ENCODE measurements around the gene NR1D1.

Gene NR1D1

GRCh38 chr17:40072040-40072734 lies 28.2 kb downstream of the NR1D1 start:
- no peaks in the 10 kb centered on the region for H4K20me1 ChIP-seq (ENCODE audit: insufficient read depth)
- no peaks in the 10 kb centered on the region for H3K36me3 ChIP-seq (ENCODE audit: insufficient read depth)
- H3K79me2 ChIP-seq (ENCODE audit: insufficient read depth, low read depth), result peaks cover 7% of the 10 kb centered on the region; the same call in 1 of the 2 replicates
- no peak overlapping the region for H3K9ac ChIP-seq
- no peak overlapping the region for H3K27ac ChIP-seq
- H2AFZ ChIP-seq (ENCODE audit: low read depth), result no peak overlapping the region
- H3K4me2 ChIP-seq, result peak overlapping the region; percentile 99; the same call in 1 of the 2 replicates
- peaks cover 67% of the 10 kb centered on the region for H3K4me1 ChIP-seq (ENCODE audit: low read depth, poor library complexity, severe bottlenecking)
- TF ChIP-seq, protein P1, sequence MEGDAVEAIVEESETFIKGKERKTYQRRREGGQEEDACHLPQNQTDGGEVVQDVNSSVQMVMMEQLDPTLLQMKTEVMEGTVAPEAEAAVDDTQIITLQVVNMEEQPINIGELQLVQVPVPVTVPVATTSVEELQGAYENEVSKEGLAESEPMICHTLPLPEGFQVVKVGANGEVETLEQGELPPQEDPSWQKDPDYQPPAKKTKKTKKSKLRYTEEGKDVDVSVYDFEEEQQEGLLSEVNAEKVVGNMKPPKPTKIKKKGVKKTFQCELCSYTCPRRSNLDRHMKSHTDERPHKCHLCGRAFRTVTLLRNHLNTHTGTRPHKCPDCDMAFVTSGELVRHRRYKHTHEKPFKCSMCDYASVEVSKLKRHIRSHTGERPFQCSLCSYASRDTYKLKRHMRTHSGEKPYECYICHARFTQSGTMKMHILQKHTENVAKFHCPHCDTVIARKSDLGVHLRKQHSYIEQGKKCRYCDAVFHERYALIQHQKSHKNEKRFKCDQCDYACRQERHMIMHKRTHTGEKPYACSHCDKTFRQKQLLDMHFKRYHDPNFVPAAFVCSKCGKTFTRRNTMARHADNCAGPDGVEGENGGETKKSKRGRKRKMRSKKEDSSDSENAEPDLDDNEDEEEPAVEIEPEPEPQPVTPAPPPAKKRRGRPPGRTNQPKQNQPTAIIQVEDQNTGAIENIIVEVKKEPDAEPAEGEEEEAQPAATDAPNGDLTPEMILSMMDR (conservative IDR thresholded peaks at IDR 0.05; ENCODE audit: low read depth, low read length), result no peak
- no peak overlapping the region for H3K4me3 ChIP-seq (IDR thresholded peaks at IDR 0.05; ENCODE audit: insufficient read depth, low read depth, low read length)
- H3K27me3 ChIP-seq (ENCODE audit: insufficient read depth, low read depth), result no peaks in the 10 kb centered on the region

DNA sequence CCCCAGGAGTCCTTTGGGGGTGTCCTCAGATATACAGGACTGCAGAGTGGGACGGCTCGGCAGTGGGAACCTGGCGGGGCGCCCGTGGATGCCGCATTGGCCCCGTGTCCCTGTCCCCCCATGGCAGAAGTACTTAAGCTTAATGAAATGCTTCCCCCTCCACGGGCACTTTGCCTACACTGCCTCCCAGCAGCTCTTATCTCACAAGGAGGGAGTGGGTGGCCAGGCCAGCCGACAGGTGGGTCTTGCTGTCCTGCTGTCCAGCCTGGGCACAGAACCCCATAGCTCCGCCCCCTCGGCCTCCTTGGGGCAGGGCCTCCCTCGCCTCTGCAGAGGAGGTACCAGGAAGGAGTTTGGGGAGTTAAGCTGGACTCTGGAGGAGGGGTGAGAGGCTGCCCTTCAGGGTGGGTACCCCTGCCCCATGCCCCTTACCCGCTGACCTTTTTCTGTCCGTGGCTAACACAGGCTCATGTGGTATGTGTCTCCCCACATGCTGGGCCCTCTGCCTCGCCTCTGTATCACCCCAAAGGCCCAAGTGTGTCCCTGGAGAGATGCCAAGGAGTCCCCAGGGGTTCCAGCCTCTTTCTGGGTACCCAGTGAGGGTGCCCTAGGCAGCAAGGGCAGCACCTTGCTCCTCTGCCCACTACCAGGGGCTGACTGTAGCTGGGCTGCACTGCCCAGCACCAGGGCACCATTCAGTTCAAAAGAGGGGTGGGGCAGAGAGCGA lies 28.9 kb downstream of the NR1D1 start:
- Histone ChIP-seq H3K4me3 (IDR thresholded peaks at IDR 0.05; ENCODE audit: insufficient read depth, low read depth, low read length) (no peak overlapping the region), H2AFZ (ENCODE audit: low read depth) (no peak overlapping the region), H3K4me2 (peak overlapping the region; percentile 99; the same call in 1 of the 2 replicates), H3K4me1 (ENCODE audit: low read depth, poor library complexity, severe bottlenecking) (peaks cover 70% of the 10 kb centered on the region), H4K20me1 (ENCODE audit: insufficient read depth) (no peaks in the 10 kb centered on the region), H3K9ac (no peak overlapping the region), H3K79me2 (ENCODE audit: insufficient read depth, low read depth) (peaks cover 7% of the 10 kb centered on the region; the same call in 1 of the 2 replicates), H3K27me3 (ENCODE audit: insufficient read depth, low read depth) (no peaks in the 10 kb centered on the region), H3K27ac (0 out of 2 replicates have a peak overlapping the region, but pooled peaks have one; percentile 79), H3K36me3 (ENCODE audit: insufficient read depth) (no peaks in the 10 kb centered on the region)
- TF ChIP-seq, protein P1 (conservative IDR thresholded peaks at IDR 0.05; ENCODE audit: low read depth, low read length), result no peak

DNA sequence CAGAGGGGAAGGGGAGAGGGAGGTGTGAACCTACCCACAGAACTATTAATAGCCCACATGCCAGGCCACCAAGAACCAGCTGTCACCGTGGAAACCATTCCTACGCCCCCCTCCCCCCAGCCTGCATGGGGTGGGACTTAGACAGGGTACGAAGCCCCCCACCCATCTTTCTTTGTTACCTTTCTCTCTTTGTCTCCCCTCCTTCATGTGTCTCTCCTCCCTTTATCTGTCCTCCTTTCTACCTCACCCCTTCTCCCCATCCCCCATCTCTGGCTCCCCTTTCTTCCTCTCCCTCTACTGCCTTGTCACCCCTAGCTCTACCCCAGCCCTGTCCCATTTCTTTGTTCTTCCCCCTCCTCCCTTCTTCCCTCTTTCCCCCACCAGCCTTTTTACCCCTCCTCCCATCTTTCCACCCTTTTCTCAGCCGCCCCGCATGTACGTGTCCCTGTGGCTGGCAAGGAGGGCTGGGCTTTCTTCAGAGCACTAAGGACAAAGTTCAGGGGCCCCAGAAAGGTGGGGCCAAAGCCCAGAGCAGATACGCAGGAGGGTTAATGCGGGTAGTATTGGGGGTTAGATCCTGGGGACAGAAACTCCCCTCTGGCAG lies 29.6 kb downstream of the NR1D1 start:
- H3K9ac ChIP-seq, result peak overlapping the region; percentile 62; the same call in 1 of the 2 replicates
- peaks cover 7% of the 10 kb centered on the region; the same call in 1 of the 2 replicates for H3K79me2 ChIP-seq (ENCODE audit: insufficient read depth, low read depth)
- no peaks in the 10 kb centered on the region for H3K36me3 ChIP-seq (ENCODE audit: insufficient read depth)
- H3K27me3 ChIP-seq (ENCODE audit: insufficient read depth, low read depth), result no peaks in the 10 kb centered on the region
- H3K4me2 ChIP-seq, result peak overlapping the region; percentile 99
- H4K20me1 ChIP-seq (ENCODE audit: insufficient read depth), result no peaks in the 10 kb centered on the region
- no peak overlapping the region for H3K4me3 ChIP-seq (IDR thresholded peaks at IDR 0.05; ENCODE audit: insufficient read depth, low read depth, low read length)
- peaks cover 69% of the 10 kb centered on the region for H3K4me1 ChIP-seq (ENCODE audit: low read depth, poor library complexity, severe bottlenecking)
- H3K27ac ChIP-seq, result peak overlapping the region; percentile 79
- TF ChIP-seq, protein P1 (conservative IDR thresholded peaks at IDR 0.05; ENCODE audit: low read depth, low read length), result no peak
- peak overlapping the region; percentile 62; the same call in 1 of the 2 replicates for H2AFZ ChIP-seq (ENCODE audit: low read depth)

DNA sequence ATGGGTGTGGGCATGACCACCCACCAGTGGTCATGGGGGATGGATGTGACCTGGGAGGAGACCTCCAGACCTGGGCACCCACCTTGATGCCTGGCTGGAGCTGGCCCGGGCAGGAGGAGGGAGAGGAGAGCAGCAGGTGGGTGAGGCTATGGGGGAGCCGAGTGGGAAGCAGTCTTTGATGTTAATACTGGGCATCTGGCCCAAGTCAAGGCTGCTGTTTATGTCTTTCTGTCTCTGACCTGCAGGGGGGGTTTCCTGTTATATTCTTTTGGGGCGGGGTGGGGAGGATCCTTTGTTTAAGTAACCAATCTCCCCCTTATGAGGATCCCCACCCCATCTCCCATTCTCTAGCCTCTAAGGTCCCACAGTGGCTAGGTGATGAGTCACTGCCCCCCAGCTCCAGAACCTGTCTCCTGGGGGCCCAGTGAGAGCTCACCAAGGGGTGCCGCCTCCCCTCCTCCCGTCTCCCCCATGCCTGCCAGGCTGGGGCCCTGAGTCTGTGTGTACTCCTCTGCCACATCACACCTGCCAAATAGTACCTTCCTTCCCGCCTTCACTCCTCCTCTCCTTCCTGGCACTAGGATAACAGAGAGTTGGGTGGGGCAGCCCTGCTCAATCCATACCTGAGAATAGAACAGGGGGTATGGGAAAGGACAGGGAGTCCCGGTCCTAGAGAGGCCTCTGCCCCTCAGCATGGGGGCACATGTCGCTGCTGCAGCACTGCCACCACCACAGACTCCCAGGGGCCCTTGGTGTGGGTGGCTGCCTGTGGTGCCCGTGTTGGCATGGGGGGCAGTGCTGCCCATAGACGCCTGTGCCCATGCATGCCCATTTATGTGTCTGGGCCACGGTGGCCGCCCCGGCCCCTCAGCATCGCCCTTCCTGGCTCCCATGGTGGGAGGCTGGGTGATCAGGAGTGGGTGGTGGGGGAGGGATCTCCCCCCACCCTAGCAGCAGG lies 30.4 kb downstream of the NR1D1 start:
- Histone ChIP-seq H3K27me3 (ENCODE audit: insufficient read depth, low read depth) (no peaks in the 10 kb centered on the region), H3K4me3 (IDR thresholded peaks at IDR 0.05; ENCODE audit: insufficient read depth, low read depth, low read length) (no peak overlapping the region), H3K27ac (peak overlapping the region; percentile 79), H2AFZ (ENCODE audit: low read depth) (peak overlapping the region; percentile 62; the same call in 1 of the 2 replicates), H3K79me2 (ENCODE audit: insufficient read depth, low read depth) (peaks cover 7% of the 10 kb centered on the region; the same call in 1 of the 2 replicates), H3K9ac (peak overlapping the region; percentile 62), H4K20me1 (ENCODE audit: insufficient read depth) (no peaks in the 10 kb centered on the region), H3K4me2 (peak overlapping the region; percentile 99), H3K36me3 (ENCODE audit: insufficient read depth) (no peaks in the 10 kb centered on the region), H3K4me1 (ENCODE audit: low read depth, poor library complexity, severe bottlenecking) (peaks cover 67% of the 10 kb centered on the region)
- TF ChIP-seq, protein P1 (conservative IDR thresholded peaks at IDR 0.05; ENCODE audit: low read depth, low read length), result peak; percentile 79

All from KMS-11 (cell line).